ENCODE measurements around the gene PELI2. TPM values are rescaled to one million over a fixed set of nuclear protein-coding genes. Genes with fewer than 3 reads are reported as not detected.

Gene PELI2
- total RNA-seq, 1 experiment from 2014 or later: 2.0 TPM

DNA sequence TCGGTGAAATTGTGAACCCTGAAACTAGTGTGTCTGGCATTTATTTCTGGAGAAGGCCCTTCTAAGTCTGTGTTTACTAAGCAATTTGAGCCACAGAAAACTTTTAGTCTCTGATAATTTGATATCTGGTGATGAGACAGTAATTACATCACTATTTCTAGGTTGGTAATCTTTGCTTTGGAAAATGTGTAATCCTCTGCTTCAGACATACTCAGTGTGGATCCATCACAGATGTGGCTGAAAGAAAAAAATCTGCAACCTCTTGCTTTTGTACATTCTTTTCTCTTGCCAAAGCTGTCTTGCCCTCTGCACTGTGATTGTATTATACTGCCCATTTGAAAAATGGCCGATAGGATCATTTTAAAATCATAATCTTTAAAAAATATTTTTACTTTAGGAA lies 78.1 kb downstream of the PELI2 start:
- H3K9me3 ChIP-seq (ENCODE audit: control insufficient read depth in 1 of 2, insufficient read depth in 1 of 2, low read depth in 1 of 2, low read length in 2 of 2): no peaks in the 10 kb centered on the region
- no peaks in the 10 kb centered on the region for H3K27me3 ChIP-seq (ENCODE audit: insufficient read depth, low read length)
- TF ChIP-seq ELF1 (IDR thresholded peaks at IDR 0.05; ENCODE audit: borderline replicate concordance, low read depth) (no peak), EZH2phosphoT487 (IDR thresholded peaks at IDR 0.05; ENCODE audit: borderline replicate concordance) (no peak), TCF7L2 (IDR thresholded peaks at IDR 0.05; ENCODE audit: borderline replicate concordance, extremely low read depth, insufficient read depth, insufficient read length) (no peak), POLR2AphosphoS5 (IDR thresholded peaks at IDR 0.05; ENCODE audit: low read depth, low read length) (no peak), EGR1 (IDR thresholded peaks at IDR 0.05; ENCODE audit: low read depth) (no peak), YY1 (IDR thresholded peaks at IDR 0.05; ENCODE audit: extremely low read depth, insufficient replicate concordance, low read depth, low read length) (no peak), EZH2 (IDR thresholded peaks at IDR 0.05) (no peak), SIN3A (IDR thresholded peaks at IDR 0.05; ENCODE audit: low read depth) (no peak), CBX3 (IDR thresholded peaks at IDR 0.05; ENCODE audit: low read depth) (no peak), POLR2A (IDR thresholded peaks at IDR 0.05; ENCODE audit: borderline replicate concordance, extremely low read depth, insufficient read depth, insufficient read length) (no peak), FOSL1 (IDR thresholded peaks at IDR 0.05; ENCODE audit: low read depth) (no peak), ZFX (IDR thresholded peaks at IDR 0.05) (no peak), JUND (IDR thresholded peaks at IDR 0.05) (no peak), CEBPB (IDR thresholded peaks at IDR 0.05; ENCODE audit: low read depth) (no peak), RAD21 (IDR thresholded peaks at IDR 0.05; ENCODE audit: low read depth) (no peak), ZNF274 (IDR thresholded peaks at IDR 0.05; ENCODE audit: low read depth, low read length) (no peak)
- TF ChIP-seq, protein P1, sequence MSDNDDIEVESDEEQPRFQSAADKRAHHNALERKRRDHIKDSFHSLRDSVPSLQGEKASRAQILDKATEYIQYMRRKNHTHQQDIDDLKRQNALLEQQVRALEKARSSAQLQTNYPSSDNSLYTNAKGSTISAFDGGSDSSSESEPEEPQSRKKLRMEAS (IDR thresholded peaks at IDR 0.05): no peak
- TF ChIP-seq, protein P2, sequence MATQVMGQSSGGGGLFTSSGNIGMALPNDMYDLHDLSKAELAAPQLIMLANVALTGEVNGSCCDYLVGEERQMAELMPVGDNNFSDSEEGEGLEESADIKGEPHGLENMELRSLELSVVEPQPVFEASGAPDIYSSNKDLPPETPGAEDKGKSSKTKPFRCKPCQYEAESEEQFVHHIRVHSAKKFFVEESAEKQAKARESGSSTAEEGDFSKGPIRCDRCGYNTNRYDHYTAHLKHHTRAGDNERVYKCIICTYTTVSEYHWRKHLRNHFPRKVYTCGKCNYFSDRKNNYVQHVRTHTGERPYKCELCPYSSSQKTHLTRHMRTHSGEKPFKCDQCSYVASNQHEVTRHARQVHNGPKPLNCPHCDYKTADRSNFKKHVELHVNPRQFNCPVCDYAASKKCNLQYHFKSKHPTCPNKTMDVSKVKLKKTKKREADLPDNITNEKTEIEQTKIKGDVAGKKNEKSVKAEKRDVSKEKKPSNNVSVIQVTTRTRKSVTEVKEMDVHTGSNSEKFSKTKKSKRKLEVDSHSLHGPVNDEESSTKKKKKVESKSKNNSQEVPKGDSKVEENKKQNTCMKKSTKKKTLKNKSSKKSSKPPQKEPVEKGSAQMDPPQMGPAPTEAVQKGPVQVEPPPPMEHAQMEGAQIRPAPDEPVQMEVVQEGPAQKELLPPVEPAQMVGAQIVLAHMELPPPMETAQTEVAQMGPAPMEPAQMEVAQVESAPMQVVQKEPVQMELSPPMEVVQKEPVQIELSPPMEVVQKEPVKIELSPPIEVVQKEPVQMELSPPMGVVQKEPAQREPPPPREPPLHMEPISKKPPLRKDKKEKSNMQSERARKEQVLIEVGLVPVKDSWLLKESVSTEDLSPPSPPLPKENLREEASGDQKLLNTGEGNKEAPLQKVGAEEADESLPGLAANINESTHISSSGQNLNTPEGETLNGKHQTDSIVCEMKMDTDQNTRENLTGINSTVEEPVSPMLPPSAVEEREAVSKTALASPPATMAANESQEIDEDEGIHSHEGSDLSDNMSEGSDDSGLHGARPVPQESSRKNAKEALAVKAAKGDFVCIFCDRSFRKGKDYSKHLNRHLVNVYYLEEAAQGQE (IDR thresholded peaks at IDR 0.05; ENCODE audit: low read depth): no peak
- TF ChIP-seq, protein P3, sequence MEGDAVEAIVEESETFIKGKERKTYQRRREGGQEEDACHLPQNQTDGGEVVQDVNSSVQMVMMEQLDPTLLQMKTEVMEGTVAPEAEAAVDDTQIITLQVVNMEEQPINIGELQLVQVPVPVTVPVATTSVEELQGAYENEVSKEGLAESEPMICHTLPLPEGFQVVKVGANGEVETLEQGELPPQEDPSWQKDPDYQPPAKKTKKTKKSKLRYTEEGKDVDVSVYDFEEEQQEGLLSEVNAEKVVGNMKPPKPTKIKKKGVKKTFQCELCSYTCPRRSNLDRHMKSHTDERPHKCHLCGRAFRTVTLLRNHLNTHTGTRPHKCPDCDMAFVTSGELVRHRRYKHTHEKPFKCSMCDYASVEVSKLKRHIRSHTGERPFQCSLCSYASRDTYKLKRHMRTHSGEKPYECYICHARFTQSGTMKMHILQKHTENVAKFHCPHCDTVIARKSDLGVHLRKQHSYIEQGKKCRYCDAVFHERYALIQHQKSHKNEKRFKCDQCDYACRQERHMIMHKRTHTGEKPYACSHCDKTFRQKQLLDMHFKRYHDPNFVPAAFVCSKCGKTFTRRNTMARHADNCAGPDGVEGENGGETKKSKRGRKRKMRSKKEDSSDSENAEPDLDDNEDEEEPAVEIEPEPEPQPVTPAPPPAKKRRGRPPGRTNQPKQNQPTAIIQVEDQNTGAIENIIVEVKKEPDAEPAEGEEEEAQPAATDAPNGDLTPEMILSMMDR (IDR thresholded peaks at IDR 0.05 in 2 of 3, conservative IDR thresholded peaks at IDR 0.05 in 1 of 3; ENCODE audit: borderline replicate concordance in 1 of 3, insufficient read depth in 1 of 3, low read depth in 2 of 3, low read length in 2 of 3): no peak
- TF ChIP-seq, protein P4, sequence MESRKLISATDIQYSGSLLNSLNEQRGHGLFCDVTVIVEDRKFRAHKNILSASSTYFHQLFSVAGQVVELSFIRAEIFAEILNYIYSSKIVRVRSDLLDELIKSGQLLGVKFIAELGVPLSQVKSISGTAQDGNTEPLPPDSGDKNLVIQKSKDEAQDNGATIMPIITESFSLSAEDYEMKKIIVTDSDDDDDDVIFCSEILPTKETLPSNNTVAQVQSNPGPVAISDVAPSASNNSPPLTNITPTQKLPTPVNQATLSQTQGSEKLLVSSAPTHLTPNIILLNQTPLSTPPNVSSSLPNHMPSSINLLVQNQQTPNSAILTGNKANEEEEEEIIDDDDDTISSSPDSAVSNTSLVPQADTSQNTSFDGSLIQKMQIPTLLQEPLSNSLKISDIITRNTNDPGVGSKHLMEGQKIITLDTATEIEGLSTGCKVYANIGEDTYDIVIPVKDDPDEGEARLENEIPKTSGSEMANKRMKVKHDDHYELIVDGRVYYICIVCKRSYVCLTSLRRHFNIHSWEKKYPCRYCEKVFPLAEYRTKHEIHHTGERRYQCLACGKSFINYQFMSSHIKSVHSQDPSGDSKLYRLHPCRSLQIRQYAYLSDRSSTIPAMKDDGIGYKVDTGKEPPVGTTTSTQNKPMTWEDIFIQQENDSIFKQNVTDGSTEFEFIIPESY (IDR thresholded peaks at IDR 0.05; ENCODE audit: extremely low read depth, insufficient replicate concordance, low read length): no peak
- DNase-seq (ENCODE audit: low read depth, low spot score): no peak
- H3K36me3 ChIP-seq (ENCODE audit: control insufficient read depth in 1 of 2, insufficient read depth in 2 of 2, low read length in 2 of 2): no peaks in the 10 kb centered on the region
- no peak overlapping the region for H3K4me2 ChIP-seq (ENCODE audit: low read length)
- POLR2A ChIA-PET: no interaction called here
- no peaks in the 10 kb centered on the region for H4K20me1 ChIP-seq (ENCODE audit: insufficient read depth)
- H3K27ac ChIP-seq (ENCODE audit: low read depth, low read length): no peak overlapping the region
- RAD21 ChIA-PET (ENCODE audit: low non-redundant PET in 1 of 2, low total read pairs in 2 of 2, uncharacterized antibody in 2 of 2, unreplicated experiment in 2 of 2): no interaction called here
- no peak for ATAC-seq
- no peak overlapping the region for H3K9ac ChIP-seq (ENCODE audit: low read length)
- CTCF ChIA-PET: no interaction called here
- no TSS peak for BruUV-seq (replicated peaks)
- no peak overlapping the region for H3K4me3 ChIP-seq (replicated peaks in 1 of 2; ENCODE audit: low read depth in 1 of 2, low read length in 2 of 2)
- H3K4me1 ChIP-seq (ENCODE audit: control insufficient read depth in 1 of 2, insufficient read depth in 2 of 2, low read length in 2 of 2): no peaks in the 10 kb centered on the region
- H2AFZ ChIP-seq (ENCODE audit: low read depth, low read length, poor library complexity, severe bottlenecking): no peak overlapping the region
- H3K79me2 ChIP-seq (ENCODE audit: insufficient read depth, low read length): no peaks in the 10 kb centered on the region
- intact Hi-C loops (cut with micrococcal nuclease): no loop called here
- no peaks in the 10 kb centered on the region for H3K9me2 ChIP-seq (ENCODE audit: insufficient read depth)
